Transverse colon (tissue), 4 donors: ENCODE data around the gene GPR150.

Experiments used
- POLR2A ChIP-seq: fragments of 450-650 bp; IDR thresholded peaks from one replicate; pipeline ENCODE4 v1.6.1; 2016; ENCODE audit warnings: antibody characterized with exemption, mild to moderate bottlenecking, moderate library complexity
- POLR2AphosphoS5 ChIP-seq, 3 donors: sonication (generic); formaldehyde crosslinking; IDR thresholded peaks; one replicate each; pipeline ENCODE4 v1.6.1; 2016; ENCODE audit warnings: antibody characterized with exemption in 3 of 3
- TF ChIP-seq, protein P1 (sequence below), 5 experiments: fragments of 200-600 bp in 3 of 5; fragments of 450-650 bp in 2 of 5; sonication (generic) in 3 of 5; IDR thresholded peaks; 1 replicate in 2 of 5; 2 replicates in 3 of 5; pipeline ENCODE4 v1.5.1; 2016 to 2017; ENCODE audit warnings: antibody characterized with exemption in 5 of 5, inconsistent platforms in 3 of 5, mild to moderate bottlenecking in 2 of 5, moderate library complexity in 1 of 5

DNA sequence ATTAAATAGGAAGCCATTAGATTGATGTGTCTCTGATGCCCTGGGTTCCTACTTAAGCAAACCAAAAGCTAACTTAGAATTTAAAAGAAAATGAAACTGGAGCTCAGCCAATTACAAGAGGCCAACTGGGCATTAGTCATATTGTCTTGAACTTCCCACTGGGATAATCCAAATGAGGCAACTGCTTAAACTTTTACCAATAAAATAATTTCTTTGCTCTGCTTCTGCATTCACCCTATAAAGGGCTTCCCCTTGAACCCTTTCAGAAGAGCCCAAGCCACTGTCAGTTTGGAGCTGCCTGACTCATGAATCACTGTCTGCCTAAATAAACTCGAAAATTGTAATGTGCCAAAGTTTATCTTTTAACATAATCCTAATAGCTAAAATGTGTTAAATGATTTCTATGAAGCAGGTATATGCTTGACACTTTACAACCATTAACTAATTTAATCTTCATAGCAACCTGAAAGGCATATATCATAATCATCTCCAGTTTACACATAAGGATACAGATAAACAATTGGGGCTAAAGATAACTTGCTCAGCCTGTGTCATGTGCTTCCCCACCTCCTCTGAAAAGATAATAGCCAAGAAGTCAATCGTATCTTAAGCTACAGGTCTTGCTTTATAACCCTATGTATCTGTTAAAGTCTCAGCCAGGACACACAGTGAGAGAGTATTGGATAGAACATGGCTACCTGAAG is 11.5 kb downstream of the GPR150 start:
- TF ChIP-seq, protein P1, sequence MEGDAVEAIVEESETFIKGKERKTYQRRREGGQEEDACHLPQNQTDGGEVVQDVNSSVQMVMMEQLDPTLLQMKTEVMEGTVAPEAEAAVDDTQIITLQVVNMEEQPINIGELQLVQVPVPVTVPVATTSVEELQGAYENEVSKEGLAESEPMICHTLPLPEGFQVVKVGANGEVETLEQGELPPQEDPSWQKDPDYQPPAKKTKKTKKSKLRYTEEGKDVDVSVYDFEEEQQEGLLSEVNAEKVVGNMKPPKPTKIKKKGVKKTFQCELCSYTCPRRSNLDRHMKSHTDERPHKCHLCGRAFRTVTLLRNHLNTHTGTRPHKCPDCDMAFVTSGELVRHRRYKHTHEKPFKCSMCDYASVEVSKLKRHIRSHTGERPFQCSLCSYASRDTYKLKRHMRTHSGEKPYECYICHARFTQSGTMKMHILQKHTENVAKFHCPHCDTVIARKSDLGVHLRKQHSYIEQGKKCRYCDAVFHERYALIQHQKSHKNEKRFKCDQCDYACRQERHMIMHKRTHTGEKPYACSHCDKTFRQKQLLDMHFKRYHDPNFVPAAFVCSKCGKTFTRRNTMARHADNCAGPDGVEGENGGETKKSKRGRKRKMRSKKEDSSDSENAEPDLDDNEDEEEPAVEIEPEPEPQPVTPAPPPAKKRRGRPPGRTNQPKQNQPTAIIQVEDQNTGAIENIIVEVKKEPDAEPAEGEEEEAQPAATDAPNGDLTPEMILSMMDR (IDR thresholded peaks at IDR 0.05) = no peak
- TF ChIP-seq POLR2A (no peak), POLR2AphosphoS5 (IDR thresholded peaks at IDR 0.05) (no peak)
